Ectodermal cell (in vitro differentiated cells): ENCODE data around the gene HS3ST4.

ENCODE experiments used
- H3K27ac ChIP-seq: 2 replicates; pipeline ENCODE4 v1.7.0; 2013; ENCODE audit warnings: mild to moderate bottlenecking, low read depth, low read length; ENCODE audit not compliant: insufficient read depth, poor library complexity, severe bottlenecking
- H3K27me3 ChIP-seq: 2 replicates; pipeline ENCODE4 v1.7.0; 2013; ENCODE audit warnings: mild to moderate bottlenecking, low read length; ENCODE audit not compliant: insufficient read depth, control insufficient read depth, poor library complexity, severe bottlenecking
- H3K36me3 ChIP-seq: one replicate; pipeline ENCODE4 v1.7.0; 2013; ENCODE audit warnings: low read length; ENCODE audit not compliant: control insufficient read depth, insufficient read depth
- H3K4me1 ChIP-seq: one replicate; pipeline ENCODE4 v1.7.0; 2013; ENCODE audit warnings: low read length; ENCODE audit not compliant: control insufficient read depth, insufficient read depth
- H3K4me3 ChIP-seq: 2 replicates; pipeline ENCODE4 v1.7.0; 2013; ENCODE audit warnings: low read depth, low read length, control low read depth; ENCODE audit not compliant: insufficient read depth
- H3K9me3 ChIP-seq: 2 replicates; pipeline ENCODE4 v1.7.0; 2013; ENCODE audit warnings: mild to moderate bottlenecking, low read length, moderate library complexity; ENCODE audit not compliant: control insufficient read depth
- WGBS, 2 experiments: methylation state at CpG; one replicate each; pipeline ENCODE4 v1.1.7; 2013; ENCODE audit warnings: missing lambda C conversion rate in 2 of 2; 5-methylcytosine and 5-hydroxymethylcytosine counted together

The HS3ST4 gene

GRCh38 chr16:25817295-25817694 is 125.5 kb downstream of the HS3ST4 start:
- WGBS, 2 experiments = 93 to 98% methylated on average over 6 of the region's 6 CpGs

GRCh38 chr16:25817876-25818275 is 126.1 kb downstream of the HS3ST4 start:
- Histone ChIP-seq H3K27me3 (no peaks in the 10 kb centered on the region), H3K27ac (no peak overlapping the region), H3K36me3 (no peaks in the 10 kb centered on the region), H3K4me1 (no peaks in the 10 kb centered on the region), H3K4me3 (no peak overlapping the region), H3K9me3 (no peaks in the 10 kb centered on the region)
- WGBS, 2 experiments = 98 to 100% methylated on average over 4 of the region's 4 CpGs

More at GRCh38 chr16:25817295-25817694, 125.5 kb downstream of the HS3ST4 start:
- no peaks in the 10 kb centered on the region for H3K27me3 ChIP-seq
- no peaks in the 10 kb centered on the region for H3K4me1 ChIP-seq
- no peaks in the 10 kb centered on the region for H3K36me3 ChIP-seq
- H3K9me3 ChIP-seq = no peaks in the 10 kb centered on the region
- H3K4me3 ChIP-seq = no peak overlapping the region
- H3K27ac ChIP-seq = no peak overlapping the region

- no peaks in the 10 kb centered on the region for H3K9me3 ChIP-seq
- H3K4me3 ChIP-seq = no peak overlapping the region
- H3K27me3 ChIP-seq = no peaks in the 10 kb centered on the region
- H3K27ac ChIP-seq = no peak overlapping the region
- 89 to 95% methylated on average over 2 of the region's 2 CpGs for WGBS, 2 experiments
- H3K36me3 ChIP-seq = no peaks in the 10 kb centered on the region
- no peaks in the 10 kb centered on the region for H3K4me1 ChIP-seq
Measured at GRCh38 chr16:25823891-25824290, 132.1 kb downstream of the HS3ST4 start.

- WGBS, 2 experiments = 93 to 98% methylated on average over 2 of the region's 2 CpGs
- Histone ChIP-seq H3K27ac (no peak overlapping the region), H3K36me3 (no peaks in the 10 kb centered on the region), H3K4me3 (no peak overlapping the region), H3K4me1 (no peaks in the 10 kb centered on the region), H3K27me3 (no peaks in the 10 kb centered on the region), H3K9me3 (no peaks in the 10 kb centered on the region)
Measured at GRCh38 chr16:25827709-25828108, 135.9 kb downstream of the HS3ST4 start.

GRCh38 chr16:25828510-25828909 is 136.8 kb downstream of the HS3ST4 start:
- 84 to 94% methylated on average over 3 of the region's 3 CpGs for WGBS, 2 experiments
- Histone ChIP-seq H3K4me3 (no peak overlapping the region), H3K27ac (no peak overlapping the region), H3K4me1 (no peaks in the 10 kb centered on the region), H3K9me3 (no peaks in the 10 kb centered on the region), H3K36me3 (no peaks in the 10 kb centered on the region), H3K27me3 (no peaks in the 10 kb centered on the region)

GRCh38 chr16:25832291-25832690 is 140.5 kb downstream of the HS3ST4 start:
- WGBS, 2 experiments = 92 to 100% methylated on average over 2 of the region's 4 CpGs
- Histone ChIP-seq H3K9me3 (no peaks in the 10 kb centered on the region), H3K4me3 (no peak overlapping the region), H3K27me3 (no peaks in the 10 kb centered on the region), H3K27ac (no peak overlapping the region), H3K36me3 (no peaks in the 10 kb centered on the region), H3K4me1 (no peaks in the 10 kb centered on the region)

GRCh38 chr16:25834101-25834500 is 142.3 kb downstream of the HS3ST4 start:
- Histone ChIP-seq H3K36me3 (no peaks in the 10 kb centered on the region), H3K4me1 (no peaks in the 10 kb centered on the region), H3K9me3 (no peaks in the 10 kb centered on the region), H3K4me3 (no peak overlapping the region), H3K27me3 (no peaks in the 10 kb centered on the region), H3K27ac (no peak overlapping the region)
- WGBS, 2 experiments = 100% methylated on average over 1 of the region's 1 CpG; no CpG with 5 or more reads in 1 of the 2 experiments

GRCh38 chr16:25835126-25835525 is 143.4 kb downstream of the HS3ST4 start:
- WGBS, 2 experiments = 89% methylated on average over 2 of the region's 2 CpGs
- H3K9me3 ChIP-seq = no peaks in the 10 kb centered on the region
- no peaks in the 10 kb centered on the region for H3K36me3 ChIP-seq
- H3K27me3 ChIP-seq = no peaks in the 10 kb centered on the region
- H3K27ac ChIP-seq = no peak overlapping the region
- H3K4me1 ChIP-seq = no peaks in the 10 kb centered on the region
- no peak overlapping the region for H3K4me3 ChIP-seq

- Histone ChIP-seq H3K27ac (no peak overlapping the region), H3K4me3 (no peak overlapping the region), H3K4me1 (no peaks in the 10 kb centered on the region), H3K27me3 (no peaks in the 10 kb centered on the region), H3K9me3 (no peaks in the 10 kb centered on the region), H3K36me3 (no peaks in the 10 kb centered on the region)
- 3 to 7% methylated on average over 5 to 6 of the region's 6 CpGs for WGBS, 2 experiments
Measured at GRCh38 chr16:25838724-25839186, 147.0 kb downstream of the HS3ST4 start.

- Histone ChIP-seq H3K4me1 (no peaks in the 10 kb centered on the region), H3K36me3 (no peaks in the 10 kb centered on the region), H3K27me3 (no peaks in the 10 kb centered on the region), H3K9me3 (no peaks in the 10 kb centered on the region), H3K27ac (no peak overlapping the region), H3K4me3 (no peak overlapping the region)
- WGBS, 2 experiments = 91 to 99% methylated on average over 3 of the region's 3 CpGs
Measured at GRCh38 chr16:25841761-25842160, 150.0 kb downstream of the HS3ST4 start.

- Histone ChIP-seq H3K9me3 (no peaks in the 10 kb centered on the region), H3K36me3 (no peaks in the 10 kb centered on the region), H3K27ac (no peak overlapping the region), H3K4me1 (no peaks in the 10 kb centered on the region), H3K27me3 (no peaks in the 10 kb centered on the region), H3K4me3 (no peak overlapping the region)
- WGBS, 2 experiments = 28 to 29% methylated on average over 3 of the region's 3 CpGs
Measured at GRCh38 chr16:25845901-25846300, 154.1 kb downstream of the HS3ST4 start.
